ENCODE results near the gene LMF1.

The LMF1 gene

GRCh38 chr16:1002399-1003166 is 31.8 kb upstream of the LMF1 start:
- DNase-seq: peak in 3 of 4 experiments; percentile 26 to 40 (median 32)

GRCh38 chr16:1001096-1001495 is 30.3 kb upstream of the LMF1 start:
- no peak for DNase-seq

- no peak for DNase-seq
Observed at GRCh38 chr16:1000608-1001007, 29.8 kb upstream of the LMF1 start.

- no peak for DNase-seq
Observed at GRCh38 chr16:999677-1000076, 28.9 kb upstream of the LMF1 start.

DNA sequence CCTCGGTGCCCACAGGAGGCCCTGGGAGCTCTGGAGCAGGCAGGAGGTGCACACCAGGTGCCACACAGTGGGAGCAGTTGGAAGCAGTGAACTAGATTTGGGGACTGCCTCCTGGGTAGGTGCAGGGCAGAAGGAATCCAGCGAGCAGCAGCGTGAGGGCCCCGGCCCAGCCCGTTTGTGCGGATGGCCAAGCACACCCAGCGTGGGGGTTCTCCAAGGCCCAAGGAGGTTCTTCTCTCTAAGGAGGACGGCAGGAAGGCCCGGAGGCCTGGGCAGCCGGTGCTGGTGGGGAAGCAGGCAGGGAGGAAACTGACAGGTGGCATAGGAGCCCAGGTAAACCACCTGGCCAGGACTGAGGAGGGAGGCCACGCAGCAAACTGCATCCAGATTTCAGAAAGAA is 27.8 kb upstream of the LMF1 start:
- no peak for DNase-seq

- no peak for DNase-seq
Observed at GRCh38 chr16:998211-998610, 27.4 kb upstream of the LMF1 start.

- DNase-seq: peak in 1 of 4 experiments; percentile 33
Observed at GRCh38 chr16:997440-998051, 26.8 kb upstream of the LMF1 start.

GRCh38 chr16:996681-997080 is 25.9 kb upstream of the LMF1 start:
- DNase-seq: no peak

DNA sequence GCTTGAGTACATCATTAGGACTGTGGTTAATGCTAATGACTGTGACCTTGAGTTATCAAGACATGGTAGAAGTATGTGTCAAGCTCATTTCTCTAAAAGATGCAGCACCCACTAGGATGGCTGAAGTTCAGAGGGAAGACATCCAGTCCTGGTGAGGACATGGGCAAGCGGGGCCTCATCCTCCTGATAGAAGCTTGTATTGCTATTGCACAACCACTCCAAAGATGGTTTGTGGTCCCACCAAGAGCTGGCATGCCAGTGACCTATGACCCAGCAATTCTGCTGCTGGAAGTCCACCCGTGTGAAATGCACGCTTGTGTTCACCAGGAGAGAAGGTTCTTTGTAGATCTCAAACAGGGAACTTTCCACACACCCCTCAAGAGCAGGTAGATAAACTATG is 25.0 kb upstream of the LMF1 start:
- no peak for DNase-seq

GRCh38 chr16:995087-995486 is 24.3 kb upstream of the LMF1 start:
- no peak for DNase-seq

DNA sequence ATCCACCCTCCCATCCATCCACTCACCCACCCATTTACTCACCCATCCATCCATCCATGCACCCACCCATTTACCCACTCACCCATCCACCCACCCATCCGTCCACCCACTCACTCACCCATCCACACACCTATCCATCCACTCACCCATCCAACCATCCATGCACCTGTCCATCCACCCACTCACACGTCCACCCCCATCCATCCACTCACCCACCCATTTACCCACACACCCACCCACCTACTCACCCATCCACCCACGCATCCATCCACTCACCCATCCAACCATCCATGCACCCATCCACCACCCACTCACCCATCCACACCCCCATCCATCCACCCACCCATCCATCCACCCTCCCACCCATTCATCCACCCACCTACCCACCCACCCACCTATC is 22.9 kb upstream of the LMF1 start:
- no peak for DNase-seq

DNA sequence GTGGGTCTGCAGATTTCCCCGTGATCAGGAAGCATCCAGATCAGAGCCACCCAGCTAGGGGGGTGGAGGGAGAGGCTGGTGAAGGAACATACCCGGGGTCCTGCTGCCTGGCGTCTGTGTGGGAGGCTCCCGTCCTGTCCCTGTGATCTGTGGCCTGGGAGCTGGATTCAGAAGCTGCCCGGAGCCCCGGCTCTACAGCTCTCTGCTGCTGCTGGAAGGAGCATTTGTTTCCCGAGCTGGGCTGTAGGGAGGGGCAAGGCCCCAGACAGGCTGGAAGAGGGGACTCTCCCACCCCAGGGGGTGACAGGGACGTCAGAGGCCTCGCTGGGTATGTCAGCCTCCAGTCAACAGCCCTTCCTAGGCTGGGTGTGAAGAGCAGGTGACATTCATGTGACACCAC is 21.0 kb upstream of the LMF1 start:
- no peak for DNase-seq

DNA sequence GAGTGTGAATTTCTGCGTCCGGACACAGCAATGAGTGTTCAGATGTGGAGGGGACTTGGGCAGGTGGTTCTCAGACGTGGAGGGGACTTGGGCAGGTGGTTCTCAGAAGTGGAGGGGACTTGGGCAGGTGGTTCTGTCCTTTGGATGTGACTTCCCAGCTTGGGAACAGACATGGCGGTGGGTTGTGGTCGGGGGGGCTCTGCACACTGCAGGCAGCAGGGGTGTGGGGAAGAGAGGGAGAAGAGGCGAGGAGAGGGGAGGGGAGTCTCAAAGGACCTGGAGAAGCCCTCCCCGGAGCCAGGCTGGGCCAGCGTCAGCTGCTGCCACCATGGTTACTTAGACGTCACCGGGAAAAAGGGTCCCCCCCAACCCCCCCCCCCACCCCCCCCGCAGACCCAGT is 20.6 kb upstream of the LMF1 start:
- DNase-seq: no peak

DNA sequence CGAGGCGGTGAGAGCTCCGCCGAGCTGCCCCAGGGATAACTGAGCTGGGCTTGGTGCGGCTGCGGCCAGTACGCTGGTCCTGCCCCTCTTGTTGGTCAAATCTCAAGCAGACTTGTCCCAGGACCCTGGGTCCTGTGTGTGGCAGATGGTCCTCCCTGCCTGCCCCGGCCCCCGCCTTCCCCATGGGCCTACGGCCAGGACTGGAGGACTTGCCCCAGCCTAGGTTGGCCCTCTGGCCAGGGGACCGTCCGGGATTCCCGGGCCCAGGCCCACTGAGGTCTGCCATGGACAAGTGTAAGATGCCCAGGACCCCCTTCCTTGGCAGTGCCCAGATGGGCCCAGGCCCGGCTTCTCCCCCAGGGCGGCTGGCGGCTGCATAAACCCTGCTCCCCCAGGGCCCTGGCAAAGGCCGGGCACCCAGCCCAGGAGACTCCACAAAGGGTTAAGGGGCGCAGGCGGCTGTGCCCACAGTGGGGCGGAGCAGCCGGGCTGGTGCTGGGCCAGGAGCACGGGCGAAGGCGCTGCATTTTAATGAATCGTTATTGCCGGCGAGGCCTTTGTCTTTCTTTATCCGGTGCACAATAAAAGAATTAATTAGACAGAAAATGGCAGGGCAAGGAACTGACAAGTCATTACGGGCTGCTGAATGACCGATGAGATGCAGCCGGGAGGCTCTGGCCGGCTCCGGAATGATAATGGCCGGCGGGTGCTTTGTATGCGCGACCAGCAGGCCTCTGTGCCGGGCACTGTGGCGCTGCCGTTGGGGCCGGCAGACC is 19.9 kb upstream of the LMF1 start:
- no peak for DNase-seq

GRCh38 chr16:989354-989814 is 18.6 kb upstream of the LMF1 start:
- no peak for DNase-seq

GRCh38 chr16:988471-989353 is 17.9 kb upstream of the LMF1 start:
- DNase-seq: no peak

GRCh38 chr16:987906-988305 is 17.1 kb upstream of the LMF1 start:
- no peak for DNase-seq

- DNase-seq: no peak
Observed at GRCh38 chr16:986925-987582, 16.3 kb upstream of the LMF1 start.

- DNase-seq: no peak
Observed at GRCh38 chr16:986411-986810, 15.6 kb upstream of the LMF1 start.

GRCh38 chr16:985646-986400 is 15.0 kb upstream of the LMF1 start:
- DNase-seq: no peak
